K562 (cell line): ENCODE results near the gene RPL10A. TPM values are rescaled to one million over a fixed set of nuclear protein-coding genes. Genes with fewer than 3 reads are reported as not detected.
A peak's percentile ranks its signal among the peaks of the same experiment; 100 is the strongest.

Experiments
- CBFA2T3 ChIP-seq: fragments of 450-650 bp; IDR thresholded peaks from 2 replicates; pipeline ENCODE4 v1.6.1; 2017
- DACH1 ChIP-seq: fragments of 450-650 bp; IDR thresholded peaks from 2 replicates; pipeline ENCODE4 v1.6.1; 2018; ENCODE audit not compliant: partially characterized antibody
- EP300 ChIP-seq: IDR thresholded peaks from 2 replicates; pipeline ENCODE4 v1.6.1; 2012; ENCODE audit warnings: low read length, improper control_type of control experiment
- HCFC1 ChIP-seq: IDR thresholded peaks from 2 replicates; pipeline ENCODE4 v1.6.1; 2012; ENCODE audit warnings: low read depth, low read length, improper control_type of control experiment
- HIVEP1 ChIP-seq: fragments of 250-450 bp; sonication (Bioruptor Pico); IDR thresholded peaks from 2 replicates; pipeline ENCODE4 v1.4.0; 2020; ENCODE audit warnings: mild to moderate bottlenecking
- JUNB ChIP-seq: fragments of 450-650 bp; formaldehyde crosslinking; conservative IDR thresholded peaks from 2 replicates; pipeline ENCODE4 v1.4.0; 2020; ENCODE audit warnings: mild to moderate bottlenecking
- KLF6 ChIP-seq: fragments of 250-450 bp; sonication (Bioruptor Pico); IDR thresholded peaks from 2 replicates; pipeline ENCODE4 v1.4.0; 2020; ENCODE audit warnings: mild to moderate bottlenecking, moderate library complexity, borderline replicate concordance
- MXI1 ChIP-seq: IDR thresholded peaks from 2 replicates; pipeline ENCODE4 v1.6.1; 2011; ENCODE audit warnings: low read depth, mild to moderate bottlenecking, improper control_type of control experiment, low read length
- NONO ChIP-seq, 2 experiments: fragments of 200-400 bp in 1 of 2; fragments of 450-650 bp in 1 of 2; formaldehyde crosslinking in 1 of 2; IDR thresholded peaks; 2 replicates each; pipeline ENCODE4 v1.6.1; 2017; ENCODE audit warnings: low read depth in 2 of 2, mild to moderate bottlenecking in 2 of 2, moderate library complexity in 2 of 2, low read length in 1 of 2
- PHB2 ChIP-seq: fragments of 450-650 bp; IDR thresholded peaks from 2 replicates; pipeline ENCODE4 v1.6.1; 2017; ENCODE audit warnings: low read depth
- PTTG1 ChIP-seq: fragments of 450-650 bp; IDR thresholded peaks from 2 replicates; pipeline ENCODE4 v1.6.1; 2016; ENCODE audit warnings: low read depth, mild to moderate bottlenecking, missing genetic modification characterization, missing compliant biosample characterization
- SMARCA4 ChIP-seq: fragments of 450-650 bp; IDR thresholded peaks from 2 replicates; pipeline ENCODE4 v1.6.1; 2016
- SRSF3 ChIP-seq: fragments of 200-400 bp; formaldehyde crosslinking; IDR thresholded peaks from 2 replicates; pipeline ENCODE4 v1.6.1; 2016; ENCODE audit warnings: mild to moderate bottlenecking, low read length, moderate library complexity; ENCODE audit not compliant: insufficient read depth
- TAF1 ChIP-seq: IDR thresholded peaks from 2 replicates; pipeline ENCODE4 v1.6.1; 2011; ENCODE audit warnings: mild to moderate bottlenecking, low read length, moderate library complexity; ENCODE audit not compliant: insufficient read depth, control insufficient read depth, severe bottlenecking; ENCODE audit errors: extremely low read depth
- TRIM28 ChIP-seq: fragments of 450-650 bp; IDR thresholded peaks from 2 replicates; pipeline ENCODE4 v1.6.1; 2017
- TSC22D4 ChIP-seq: fragments of 450-650 bp; IDR thresholded peaks from 2 replicates; pipeline ENCODE4 v1.6.1; 2016; ENCODE audit warnings: missing genetic modification characterization, missing biosample characterization, control low read depth
- ZNF23 ChIP-seq: fragments of 250-450 bp; sonication (Bioruptor Pico); IDR thresholded peaks from 2 replicates; pipeline ENCODE4 v1.4.0; 2020; ENCODE audit warnings: mild to moderate bottlenecking
- ZNF764 ChIP-seq: fragments of 250-450 bp; sonication (Bioruptor Pico); IDR thresholded peaks from 2 replicates; pipeline ENCODE4 v1.4.0; 2020; ENCODE audit warnings: low read depth, mild to moderate bottlenecking, moderate library complexity
- polyA plus RNA-seq, 8 experiments: library from polyadenylated mRNA; depleted of rRNA in 4 of 8; stranded (reverse) in 5 of 8; unstranded in 3 of 8; fragments of >200 nt; fragmentation: Nextera tagmentation in 2 of 8; fragmentation: Illumina TruSeq in 1 of 8; extraction: Ambion mirVana in 2 of 8; extraction: Trizol in 1 of 8; gene quantifications; 2 replicates each; pipeline versions ENCODE4 v1.2.1 to v1.2.3, GENCODE V29; 2011 to 2014; ENCODE audit warnings: inconsistent platforms in 1 of 8, missing spikeins in 1 of 8
- total RNA-seq, 7 experiments: library from RNA; depleted of rRNA in 6 of 7; stranded (reverse); fragments of >200 nt in 6 of 7; fragmentation: Illumina TruSeq in 2 of 7; extraction: Trizol in 2 of 7; gene quantifications; 2 replicates each; pipeline versions ENCODE4 v1.2.1 to v1.2.3, GENCODE V29; 2011 to 2021; ENCODE audit warnings: low replicate concordance in 1 of 7
- TF ChIP-seq, protein P1 (sequence below): fragments of 150-350 bp; conservative IDR thresholded peaks from 2 replicates; pipeline ENCODE4 v1.6.1; 2014; ENCODE audit warnings: low read length
- TF ChIP-seq, protein P2 (sequence below): fragments of 200-800 bp; sonication (Bioruptor generic); IDR thresholded peaks from 2 replicates; pipeline ENCODE4 v1.6.1; 2017; ENCODE audit warnings: missing genetic modification characterization, missing compliant biosample characterization
- TF ChIP-seq, protein P3 (sequence below): fragments of 250-450 bp; sonication (Bioruptor Pico); IDR thresholded peaks from 2 replicates; pipeline ENCODE4 v1.5.1; 2021; ENCODE audit warnings: mild to moderate bottlenecking
- TF ChIP-seq, protein P4 (sequence below): sonication (generic); formaldehyde crosslinking; IDR thresholded peaks from 2 replicates; pipeline ENCODE4 v1.9.0; 2022; ENCODE audit warnings: mild to moderate bottlenecking, missing genetic modification reagents

RPL10A gene
- total and polyA plus RNA-seq, 9 of the 15 experiments (the other 6 are each of a cell fraction or from before 2014, with no cell fraction given): 1,589 to 3,237 (median 2,116) TPM

DNA sequence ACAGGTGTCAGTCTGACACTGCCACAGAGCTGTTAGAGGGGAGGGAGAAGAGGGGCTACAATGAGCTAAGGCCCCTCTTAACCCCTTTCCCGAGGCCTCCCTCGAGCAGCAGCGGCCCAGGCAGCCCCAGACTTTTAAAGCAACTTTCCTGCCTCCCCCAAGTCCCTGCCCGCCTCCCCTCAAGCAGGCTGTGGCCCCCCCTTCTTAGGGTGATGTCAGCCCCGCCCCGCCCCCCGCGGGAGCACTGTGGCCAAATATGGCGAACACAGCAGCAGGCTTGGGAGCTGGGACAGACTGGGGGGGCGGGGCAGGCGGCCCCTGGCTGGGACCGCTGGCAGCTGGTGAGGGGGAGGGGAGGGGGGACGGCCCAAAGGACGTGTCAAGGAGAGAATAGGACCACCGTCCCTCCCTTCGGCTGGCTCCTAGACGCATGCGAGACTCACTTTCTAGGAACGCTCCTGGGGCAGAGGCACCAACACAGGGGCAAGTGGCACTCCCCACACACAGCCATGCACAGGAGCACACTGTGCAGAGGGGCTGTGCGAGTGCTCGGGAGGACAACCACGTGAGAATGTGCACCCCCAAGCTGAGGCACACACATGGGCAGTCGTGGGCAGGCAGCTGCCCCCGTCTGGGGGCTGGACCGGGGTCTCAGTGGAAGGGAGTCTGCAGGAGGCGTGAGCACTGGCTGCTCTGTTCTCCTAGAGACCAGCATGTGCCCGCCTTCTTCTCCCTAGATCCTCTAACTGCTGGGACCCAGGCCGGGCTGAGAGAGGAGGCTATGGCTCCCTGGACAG is 22.0 kb downstream of the RPL10A start (continued):
- TF ChIP-seq MXI1: no peak
- TF ChIP-seq HIVEP1 (CRISPR knock-in tag): no peak
- TF ChIP-seq TRIM28: no peak
- TF ChIP-seq SRSF3: no peak
- no peak for TF ChIP-seq PHB2
- no peak for TF ChIP-seq PTTG1 (tag)
- TF ChIP-seq NONO (IDR thresholded peaks at IDR 0.05; ENCODE audit: low read depth in 2 of 2, low read length in 1 of 2): no peak
- no peak for TF ChIP-seq KLF6 (CRISPR knock-in tag)
- peak; percentile 16 for TF ChIP-seq TAF1
- TF ChIP-seq TSC22D4 (tag): no peak
- 0 out of 2 replicates have a peak, but pooled peaks have one; percentile 13 for TF ChIP-seq HCFC1
- TF ChIP-seq, protein P1, sequence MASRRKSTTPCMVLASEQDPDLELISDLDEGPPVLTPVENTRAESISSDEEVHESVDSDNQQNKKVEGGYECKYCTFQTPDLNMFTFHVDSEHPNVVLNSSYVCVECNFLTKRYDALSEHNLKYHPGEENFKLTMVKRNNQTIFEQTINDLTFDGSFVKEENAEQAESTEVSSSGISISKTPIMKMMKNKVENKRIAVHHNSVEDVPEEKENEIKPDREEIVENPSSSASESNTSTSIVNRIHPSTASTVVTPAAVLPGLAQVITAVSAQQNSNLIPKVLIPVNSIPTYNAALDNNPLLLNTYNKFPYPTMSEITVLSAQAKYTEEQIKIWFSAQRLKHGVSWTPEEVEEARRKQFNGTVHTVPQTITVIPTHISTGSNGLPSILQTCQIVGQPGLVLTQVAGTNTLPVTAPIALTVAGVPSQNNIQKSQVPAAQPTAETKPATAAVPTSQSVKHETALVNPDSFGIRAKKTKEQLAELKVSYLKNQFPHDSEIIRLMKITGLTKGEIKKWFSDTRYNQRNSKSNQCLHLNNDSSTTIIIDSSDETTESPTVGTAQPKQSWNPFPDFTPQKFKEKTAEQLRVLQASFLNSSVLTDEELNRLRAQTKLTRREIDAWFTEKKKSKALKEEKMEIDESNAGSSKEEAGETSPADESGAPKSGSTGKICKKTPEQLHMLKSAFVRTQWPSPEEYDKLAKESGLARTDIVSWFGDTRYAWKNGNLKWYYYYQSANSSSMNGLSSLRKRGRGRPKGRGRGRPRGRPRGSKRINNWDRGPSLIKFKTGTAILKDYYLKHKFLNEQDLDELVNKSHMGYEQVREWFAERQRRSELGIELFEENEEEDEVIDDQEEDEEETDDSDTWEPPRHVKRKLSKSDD: no peak
- no peak for TF ChIP-seq ZNF764
- no peak for TF ChIP-seq SMARCA4
- no peak for TF ChIP-seq DACH1
- no peak for TF ChIP-seq CBFA2T3
- no peak for TF ChIP-seq JUNB (CRISPR knock-in tag)
- no peak for TF ChIP-seq ZNF23 (CRISPR knock-in tag)
- TF ChIP-seq EP300: 0 out of 2 replicates have a peak, but pooled peaks have one; percentile 13
- TF ChIP-seq, protein P2, sequence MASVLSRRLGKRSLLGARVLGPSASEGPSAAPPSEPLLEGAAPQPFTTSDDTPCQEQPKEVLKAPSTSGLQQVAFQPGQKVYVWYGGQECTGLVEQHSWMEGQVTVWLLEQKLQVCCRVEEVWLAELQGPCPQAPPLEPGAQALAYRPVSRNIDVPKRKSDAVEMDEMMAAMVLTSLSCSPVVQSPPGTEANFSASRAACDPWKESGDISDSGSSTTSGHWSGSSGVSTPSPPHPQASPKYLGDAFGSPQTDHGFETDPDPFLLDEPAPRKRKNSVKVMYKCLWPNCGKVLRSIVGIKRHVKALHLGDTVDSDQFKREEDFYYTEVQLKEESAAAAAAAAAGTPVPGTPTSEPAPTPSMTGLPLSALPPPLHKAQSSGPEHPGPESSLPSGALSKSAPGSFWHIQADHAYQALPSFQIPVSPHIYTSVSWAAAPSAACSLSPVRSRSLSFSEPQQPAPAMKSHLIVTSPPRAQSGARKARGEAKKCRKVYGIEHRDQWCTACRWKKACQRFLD (CRISPR knock-in tag): peak; percentile 87
- TF ChIP-seq, protein P3, sequence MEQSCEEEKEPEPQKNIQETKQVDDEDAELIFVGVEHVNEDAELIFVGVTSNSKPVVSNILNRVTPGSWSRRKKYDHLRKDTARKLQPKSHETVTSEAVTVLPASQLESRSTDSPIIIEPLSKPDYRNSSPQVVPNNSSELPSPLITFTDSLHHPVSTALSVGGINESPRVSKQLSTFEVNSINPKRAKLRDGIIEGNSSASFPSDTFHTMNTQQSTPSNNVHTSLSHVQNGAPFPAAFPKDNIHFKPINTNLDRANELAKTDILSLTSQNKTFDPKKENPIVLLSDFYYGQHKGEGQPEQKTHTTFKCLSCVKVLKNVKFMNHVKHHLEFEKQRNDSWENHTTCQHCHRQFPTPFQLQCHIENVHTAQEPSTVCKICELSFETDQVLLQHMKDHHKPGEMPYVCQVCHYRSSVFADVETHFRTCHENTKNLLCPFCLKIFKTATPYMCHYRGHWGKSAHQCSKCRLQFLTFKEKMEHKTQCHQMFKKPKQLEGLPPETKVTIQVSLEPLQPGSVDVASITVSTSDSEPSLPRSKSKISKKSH (CRISPR knock-in tag): no peak
- TF ChIP-seq, protein P4, sequence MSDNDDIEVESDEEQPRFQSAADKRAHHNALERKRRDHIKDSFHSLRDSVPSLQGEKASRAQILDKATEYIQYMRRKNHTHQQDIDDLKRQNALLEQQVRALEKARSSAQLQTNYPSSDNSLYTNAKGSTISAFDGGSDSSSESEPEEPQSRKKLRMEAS (CRISPR knock-in tag): peak; percentile 45; the same call in 1 of the 2 replicates
